Measurements from ENCODE around the gene ATP2B1. TPM values are rescaled to one million over a fixed set of nuclear protein-coding genes. Genes with fewer than 3 reads are reported as not detected.

ATP2B1 gene
- total RNA-seq, 1 donor from 2014 or later, result 10.7 TPM

- TF ChIP-seq, protein P1, sequence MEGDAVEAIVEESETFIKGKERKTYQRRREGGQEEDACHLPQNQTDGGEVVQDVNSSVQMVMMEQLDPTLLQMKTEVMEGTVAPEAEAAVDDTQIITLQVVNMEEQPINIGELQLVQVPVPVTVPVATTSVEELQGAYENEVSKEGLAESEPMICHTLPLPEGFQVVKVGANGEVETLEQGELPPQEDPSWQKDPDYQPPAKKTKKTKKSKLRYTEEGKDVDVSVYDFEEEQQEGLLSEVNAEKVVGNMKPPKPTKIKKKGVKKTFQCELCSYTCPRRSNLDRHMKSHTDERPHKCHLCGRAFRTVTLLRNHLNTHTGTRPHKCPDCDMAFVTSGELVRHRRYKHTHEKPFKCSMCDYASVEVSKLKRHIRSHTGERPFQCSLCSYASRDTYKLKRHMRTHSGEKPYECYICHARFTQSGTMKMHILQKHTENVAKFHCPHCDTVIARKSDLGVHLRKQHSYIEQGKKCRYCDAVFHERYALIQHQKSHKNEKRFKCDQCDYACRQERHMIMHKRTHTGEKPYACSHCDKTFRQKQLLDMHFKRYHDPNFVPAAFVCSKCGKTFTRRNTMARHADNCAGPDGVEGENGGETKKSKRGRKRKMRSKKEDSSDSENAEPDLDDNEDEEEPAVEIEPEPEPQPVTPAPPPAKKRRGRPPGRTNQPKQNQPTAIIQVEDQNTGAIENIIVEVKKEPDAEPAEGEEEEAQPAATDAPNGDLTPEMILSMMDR (IDR thresholded peaks at IDR 0.05; ENCODE audit: borderline replicate concordance), result no peak
- intact Hi-C loops (cut with micrococcal nuclease), result no loop called here
- no peaks in the 10 kb centered on the region for H3K27me3 ChIP-seq (ENCODE audit: low read depth)
Measured at GRCh38 chr12:89657739-89658138, 50.9 kb downstream of the ATP2B1 start.

GRCh38 chr12:89657066-89657465, 51.6 kb downstream of the ATP2B1 start:
- H3K4me3 ChIP-seq, result no peak overlapping the region
- TF ChIP-seq, protein P1 (IDR thresholded peaks at IDR 0.05; ENCODE audit: borderline replicate concordance), result no peak

More at GRCh38 chr12:89657739-89658138, 50.9 kb downstream of the ATP2B1 start:
- H3K9me3 ChIP-seq (replicated peaks), result no peaks in the 10 kb centered on the region
- peaks cover 6% of the 10 kb centered on the region for H3K36me3 ChIP-seq
- DNase-seq, result no peak
- no peak overlapping the region for H3K27ac ChIP-seq (replicated peaks)
- peaks cover 18% of the 10 kb centered on the region for H3K4me1 ChIP-seq
- no peak overlapping the region for H3K4me3 ChIP-seq

DNA sequence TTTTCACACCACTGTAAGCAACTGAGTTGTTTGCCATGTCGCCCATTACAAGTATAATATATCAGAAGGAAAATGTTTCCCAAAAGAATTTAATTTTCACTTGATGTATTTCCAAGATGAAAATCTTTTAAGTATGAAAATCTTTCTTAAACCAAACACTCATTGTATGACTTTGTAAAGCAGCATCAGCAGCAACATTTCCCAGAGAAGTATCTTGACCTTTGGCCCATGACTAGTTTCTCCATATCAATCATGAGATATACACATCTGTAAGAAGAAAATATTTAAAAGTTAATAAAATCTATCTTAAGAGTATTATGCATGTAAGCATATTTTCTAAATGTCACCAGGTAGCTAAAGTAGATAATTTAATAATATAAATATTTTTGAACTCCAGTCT, 52.8 kb downstream of the ATP2B1 start:
- intact Hi-C loops (cut with micrococcal nuclease), result no loop called here

More at GRCh38 chr12:89657066-89657465, 51.6 kb downstream of the ATP2B1 start:
- Histone ChIP-seq H3K27me3 (ENCODE audit: low read depth) (no peaks in the 10 kb centered on the region), H3K9me3 (replicated peaks) (no peaks in the 10 kb centered on the region), H3K36me3 (peaks cover 6% of the 10 kb centered on the region), H3K27ac (replicated peaks) (no peak overlapping the region), H3K4me1 (peaks cover 12% of the 10 kb centered on the region)
- DNase-seq, result no peak
- intact Hi-C loops (cut with micrococcal nuclease), result no loop called here

DNA sequence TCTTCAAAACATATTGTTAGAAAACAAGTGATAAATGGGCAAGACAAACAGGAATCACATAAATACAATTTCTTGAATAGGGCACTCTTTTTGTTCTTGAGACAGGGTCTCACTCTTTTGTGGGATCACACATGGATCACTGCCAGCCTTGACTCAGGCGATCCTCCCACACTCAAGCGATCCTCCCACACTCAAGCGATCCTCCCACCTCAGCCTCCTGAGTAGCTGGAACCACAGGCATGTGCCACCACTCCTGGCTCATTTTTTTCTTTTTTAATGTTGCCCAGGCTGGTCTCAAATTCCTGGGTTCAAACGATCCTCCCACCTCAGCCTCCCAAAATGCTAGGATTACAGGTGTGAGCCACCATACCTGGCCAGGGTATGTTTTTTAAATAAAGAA, 57.4 kb downstream of the ATP2B1 start:
- Histone ChIP-seq H3K27me3 (ENCODE audit: low read depth) (no peaks in the 10 kb centered on the region), H3K4me1 (peaks cover 2% of the 10 kb centered on the region), H3K36me3 (peaks cover 10% of the 10 kb centered on the region), H3K9me3 (replicated peaks) (no peaks in the 10 kb centered on the region), H3K27ac (replicated peaks) (no peak overlapping the region), H3K4me3 (no peak overlapping the region)
- intact Hi-C loops (cut with micrococcal nuclease), result no loop called here
- no peak for DNase-seq
- TF ChIP-seq, protein P1 (IDR thresholded peaks at IDR 0.05; ENCODE audit: borderline replicate concordance), result no peak

More for the DNA sequence above, 52.8 kb downstream of the ATP2B1 start:
- TF ChIP-seq, protein P1 (IDR thresholded peaks at IDR 0.05; ENCODE audit: borderline replicate concordance), result no peak
- no peak overlapping the region for H3K4me3 ChIP-seq
- no peak for DNase-seq
- H3K27ac ChIP-seq (replicated peaks), result no peak overlapping the region
- peaks cover 5% of the 10 kb centered on the region for H3K4me1 ChIP-seq
- H3K9me3 ChIP-seq (replicated peaks), result no peaks in the 10 kb centered on the region
- peaks cover 6% of the 10 kb centered on the region for H3K36me3 ChIP-seq
- no peaks in the 10 kb centered on the region for H3K27me3 ChIP-seq (ENCODE audit: low read depth)

DNA sequence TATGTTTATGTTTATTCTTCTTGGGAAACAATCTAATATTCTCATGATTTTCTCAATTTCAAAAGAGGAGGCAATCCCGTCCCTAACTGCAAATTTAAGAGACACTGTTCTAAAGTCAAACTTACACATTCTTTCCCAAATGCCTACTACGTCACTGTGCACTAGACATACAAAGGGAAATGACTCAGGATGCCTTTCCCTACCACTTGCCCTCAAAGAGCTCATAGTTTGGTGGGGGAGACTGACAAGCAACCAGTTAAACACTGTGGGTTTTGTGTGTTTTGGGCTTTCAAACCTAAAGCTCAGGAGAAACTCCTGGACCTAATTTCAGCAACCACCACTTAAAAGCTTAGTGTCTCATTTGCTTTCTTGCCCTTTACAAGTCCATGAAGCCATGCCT, 58.4 kb downstream of the ATP2B1 start:
- intact Hi-C loops (cut with micrococcal nuclease), result no loop called here
- Histone ChIP-seq H3K27ac (replicated peaks) (no peak overlapping the region), H3K27me3 (ENCODE audit: low read depth) (no peaks in the 10 kb centered on the region), H3K4me3 (no peak overlapping the region), H3K4me1 (no peaks in the 10 kb centered on the region), H3K9me3 (replicated peaks) (no peaks in the 10 kb centered on the region), H3K36me3 (peaks cover 5% of the 10 kb centered on the region)
- no peak for DNase-seq
- TF ChIP-seq, protein P1 (IDR thresholded peaks at IDR 0.05; ENCODE audit: borderline replicate concordance), result no peak

All from left ventricle myocardium inferior (tissue), 1 donor.